Measurements from ENCODE around the gene GYS2. TPM values are rescaled to one million over a fixed set of nuclear protein-coding genes. Genes with fewer than 3 reads are reported as not detected.

Gene GYS2
- total RNA-seq, 1 donor from 2014 or later: not detected

- no peaks in the 10 kb centered on the region for H3K4me1 Mint-ChIP-seq
- no peaks in the 10 kb centered on the region for H3K36me3 Mint-ChIP-seq
- H3K27me3 Mint-ChIP-seq (ENCODE audit: low read depth): no peaks in the 10 kb centered on the region
- H3K9me3 Mint-ChIP-seq: peaks cover 7% of the 10 kb centered on the region
- no peak overlapping the region for H3K27ac Mint-ChIP-seq
- H3K4me3 Mint-ChIP-seq: no peak overlapping the region
- DNase-seq (ENCODE audit: low spot score in 2 of 2, unreplicated experiment in 2 of 2): no peak
- TF ChIP-seq CTCF (IDR thresholded peaks at IDR 0.05; ENCODE audit: unreplicated experiment): no peak
Measured at GRCh38 chr12:21561158-21561557, 43.5 kb downstream of the GYS2 start.

- Mint-ChIP-seq H3K4me3 (no peak overlapping the region), H3K4me1 (no peaks in the 10 kb centered on the region), H3K27ac (no peak overlapping the region), H3K27me3 (ENCODE audit: low read depth) (no peaks in the 10 kb centered on the region), H3K36me3 (no peaks in the 10 kb centered on the region), H3K9me3 (peaks cover 7% of the 10 kb centered on the region)
- TF ChIP-seq CTCF (IDR thresholded peaks at IDR 0.05; ENCODE audit: unreplicated experiment): no peak
- DNase-seq (ENCODE audit: low spot score in 2 of 2, unreplicated experiment in 2 of 2): no peak
Measured at GRCh38 chr12:21559855-21560569, 44.6 kb downstream of the GYS2 start.

- no peak overlapping the region for H3K27ac Mint-ChIP-seq
- no peak for TF ChIP-seq CTCF (IDR thresholded peaks at IDR 0.05; ENCODE audit: unreplicated experiment)
- H3K9me3 Mint-ChIP-seq: peaks cover 7% of the 10 kb centered on the region
- no peaks in the 10 kb centered on the region for H3K27me3 Mint-ChIP-seq (ENCODE audit: low read depth)
- no peaks in the 10 kb centered on the region for H3K4me1 Mint-ChIP-seq
- H3K36me3 Mint-ChIP-seq: no peaks in the 10 kb centered on the region
- no peak for DNase-seq (ENCODE audit: low spot score in 2 of 2, unreplicated experiment in 2 of 2)
- no peak overlapping the region for H3K4me3 Mint-ChIP-seq
Measured at GRCh38 chr12:21558100-21558679, 46.5 kb downstream of the GYS2 start.

GRCh38 chr12:21553329-21553675, 51.3 kb downstream of the GYS2 start:
- H3K27me3 Mint-ChIP-seq (ENCODE audit: low read depth): no peaks in the 10 kb centered on the region

GRCh38 chr12:21552635-21553328, 51.9 kb downstream of the GYS2 start:
- H3K9me3 Mint-ChIP-seq: peaks cover 7% of the 10 kb centered on the region
- peaks cover 7% of the 10 kb centered on the region for H3K4me1 Mint-ChIP-seq
- no peak for TF ChIP-seq CTCF (IDR thresholded peaks at IDR 0.05; ENCODE audit: unreplicated experiment)
- no peaks in the 10 kb centered on the region for H3K36me3 Mint-ChIP-seq
- H3K4me3 Mint-ChIP-seq: no peak overlapping the region
- no peak for DNase-seq (ENCODE audit: low spot score in 2 of 2, unreplicated experiment in 2 of 2)
- H3K27me3 Mint-ChIP-seq (ENCODE audit: low read depth): no peaks in the 10 kb centered on the region
- no peak overlapping the region for H3K27ac Mint-ChIP-seq

More at GRCh38 chr12:21553329-21553675, 51.3 kb downstream of the GYS2 start:
- no peak for DNase-seq (ENCODE audit: low spot score in 2 of 2, unreplicated experiment in 2 of 2)
- Mint-ChIP-seq H3K9me3 (peaks cover 7% of the 10 kb centered on the region), H3K36me3 (no peaks in the 10 kb centered on the region), H3K4me3 (no peak overlapping the region), H3K27ac (no peak overlapping the region), H3K4me1 (peaks cover 7% of the 10 kb centered on the region)
- TF ChIP-seq CTCF (IDR thresholded peaks at IDR 0.05; ENCODE audit: unreplicated experiment): no peak

Data from mesothelial cell of epicardium (in vitro differentiated cells).